Liver (tissue), 3 donors: ENCODE data around the gene UBQLN1.

Source experiments
- ATF3 ChIP-seq: IDR thresholded peaks from 2 replicates; pipeline ENCODE4 v1.6.1; 2016; ENCODE audit warnings: antibody characterized with exemption
- JUND ChIP-seq, 2 donors: IDR thresholded peaks; 2 replicates each; pipeline ENCODE4 v1.6.1; 2016; ENCODE audit warnings: antibody characterized with exemption in 2 of 2
- SP1 ChIP-seq: IDR thresholded peaks from 2 replicates; pipeline ENCODE4 v1.6.1; 2018; ENCODE audit warnings: antibody characterized with exemption, mild to moderate bottlenecking
- TAF1 ChIP-seq: conservative IDR thresholded peaks from 2 replicates; pipeline ENCODE4 v1.6.1; 2016; ENCODE audit warnings: antibody characterized with exemption, mild to moderate bottlenecking
- YY1 ChIP-seq: IDR thresholded peaks from 2 replicates; pipeline ENCODE4 v1.6.1; 2016; ENCODE audit warnings: antibody characterized with exemption, mild to moderate bottlenecking
- TF ChIP-seq, protein P1 (sequence below): IDR thresholded peaks from 2 replicates; pipeline ENCODE4 v1.6.1; 2016; ENCODE audit warnings: antibody characterized with exemption
- TF ChIP-seq, protein P2 (sequence below): fragments of 150-350 bp; IDR thresholded peaks from 2 replicates; pipeline ENCODE4 v1.5.1; 2017; ENCODE audit warnings: improper control_type of control experiment, low read depth, low read length; ENCODE audit not compliant: missing input control
- donor health status: healthy.
- donor health status: healthy.

DNA sequence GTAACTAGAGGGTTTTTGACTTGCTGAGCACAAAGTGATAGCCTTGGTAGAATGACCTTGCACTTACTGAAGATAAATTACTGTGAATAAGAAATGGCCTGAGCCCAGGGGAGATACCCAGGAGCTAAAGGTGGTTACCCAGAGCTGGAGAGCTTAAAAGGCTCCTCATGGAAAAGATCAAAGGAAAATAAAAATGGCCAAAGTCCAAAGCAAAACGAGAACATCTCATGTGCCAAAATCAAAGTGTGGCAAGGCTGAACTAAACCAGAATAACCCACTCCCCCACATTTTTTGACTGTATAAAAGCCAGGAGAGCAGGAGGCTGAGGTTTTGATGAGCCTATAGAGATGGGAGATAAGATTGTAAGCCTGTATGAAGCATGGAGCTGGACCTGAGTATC lies 70.4 kb downstream of the UBQLN1 start:
- TF ChIP-seq, protein P1, sequence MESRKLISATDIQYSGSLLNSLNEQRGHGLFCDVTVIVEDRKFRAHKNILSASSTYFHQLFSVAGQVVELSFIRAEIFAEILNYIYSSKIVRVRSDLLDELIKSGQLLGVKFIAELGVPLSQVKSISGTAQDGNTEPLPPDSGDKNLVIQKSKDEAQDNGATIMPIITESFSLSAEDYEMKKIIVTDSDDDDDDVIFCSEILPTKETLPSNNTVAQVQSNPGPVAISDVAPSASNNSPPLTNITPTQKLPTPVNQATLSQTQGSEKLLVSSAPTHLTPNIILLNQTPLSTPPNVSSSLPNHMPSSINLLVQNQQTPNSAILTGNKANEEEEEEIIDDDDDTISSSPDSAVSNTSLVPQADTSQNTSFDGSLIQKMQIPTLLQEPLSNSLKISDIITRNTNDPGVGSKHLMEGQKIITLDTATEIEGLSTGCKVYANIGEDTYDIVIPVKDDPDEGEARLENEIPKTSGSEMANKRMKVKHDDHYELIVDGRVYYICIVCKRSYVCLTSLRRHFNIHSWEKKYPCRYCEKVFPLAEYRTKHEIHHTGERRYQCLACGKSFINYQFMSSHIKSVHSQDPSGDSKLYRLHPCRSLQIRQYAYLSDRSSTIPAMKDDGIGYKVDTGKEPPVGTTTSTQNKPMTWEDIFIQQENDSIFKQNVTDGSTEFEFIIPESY, result no peak
- TF ChIP-seq, protein P2, sequence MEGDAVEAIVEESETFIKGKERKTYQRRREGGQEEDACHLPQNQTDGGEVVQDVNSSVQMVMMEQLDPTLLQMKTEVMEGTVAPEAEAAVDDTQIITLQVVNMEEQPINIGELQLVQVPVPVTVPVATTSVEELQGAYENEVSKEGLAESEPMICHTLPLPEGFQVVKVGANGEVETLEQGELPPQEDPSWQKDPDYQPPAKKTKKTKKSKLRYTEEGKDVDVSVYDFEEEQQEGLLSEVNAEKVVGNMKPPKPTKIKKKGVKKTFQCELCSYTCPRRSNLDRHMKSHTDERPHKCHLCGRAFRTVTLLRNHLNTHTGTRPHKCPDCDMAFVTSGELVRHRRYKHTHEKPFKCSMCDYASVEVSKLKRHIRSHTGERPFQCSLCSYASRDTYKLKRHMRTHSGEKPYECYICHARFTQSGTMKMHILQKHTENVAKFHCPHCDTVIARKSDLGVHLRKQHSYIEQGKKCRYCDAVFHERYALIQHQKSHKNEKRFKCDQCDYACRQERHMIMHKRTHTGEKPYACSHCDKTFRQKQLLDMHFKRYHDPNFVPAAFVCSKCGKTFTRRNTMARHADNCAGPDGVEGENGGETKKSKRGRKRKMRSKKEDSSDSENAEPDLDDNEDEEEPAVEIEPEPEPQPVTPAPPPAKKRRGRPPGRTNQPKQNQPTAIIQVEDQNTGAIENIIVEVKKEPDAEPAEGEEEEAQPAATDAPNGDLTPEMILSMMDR, result no peak
- TF ChIP-seq SP1 (no peak), YY1 (no peak), ATF3 (no peak), TAF1 (no peak), JUND (IDR thresholded peaks at IDR 0.05) (no peak)
